PC-9 (cell line): ENCODE results near the gene TREH.
"Not testable (repeated sequence)": the region's sequence is repeated elsewhere in the genome, so short reads cannot be mapped to it uniquely, and the experiment has no call there.

ENCODE experiments used
- EZH2 ChIP-seq: fragments of 200-600 bp; sonication (generic); IDR thresholded peaks from 2 replicates; pipeline ENCODE4 v1.8.0; 2017; ENCODE audit warnings: antibody characterized with exemption, low read depth
- TF ChIP-seq, protein P1 (sequence below): fragments of 200-600 bp; sonication (generic); conservative IDR thresholded peaks from 2 replicates; pipeline ENCODE4 v1.6.1; 2017; ENCODE audit warnings: mixed run types, antibody characterized with exemption, mild to moderate bottlenecking, moderate library complexity

DNA sequence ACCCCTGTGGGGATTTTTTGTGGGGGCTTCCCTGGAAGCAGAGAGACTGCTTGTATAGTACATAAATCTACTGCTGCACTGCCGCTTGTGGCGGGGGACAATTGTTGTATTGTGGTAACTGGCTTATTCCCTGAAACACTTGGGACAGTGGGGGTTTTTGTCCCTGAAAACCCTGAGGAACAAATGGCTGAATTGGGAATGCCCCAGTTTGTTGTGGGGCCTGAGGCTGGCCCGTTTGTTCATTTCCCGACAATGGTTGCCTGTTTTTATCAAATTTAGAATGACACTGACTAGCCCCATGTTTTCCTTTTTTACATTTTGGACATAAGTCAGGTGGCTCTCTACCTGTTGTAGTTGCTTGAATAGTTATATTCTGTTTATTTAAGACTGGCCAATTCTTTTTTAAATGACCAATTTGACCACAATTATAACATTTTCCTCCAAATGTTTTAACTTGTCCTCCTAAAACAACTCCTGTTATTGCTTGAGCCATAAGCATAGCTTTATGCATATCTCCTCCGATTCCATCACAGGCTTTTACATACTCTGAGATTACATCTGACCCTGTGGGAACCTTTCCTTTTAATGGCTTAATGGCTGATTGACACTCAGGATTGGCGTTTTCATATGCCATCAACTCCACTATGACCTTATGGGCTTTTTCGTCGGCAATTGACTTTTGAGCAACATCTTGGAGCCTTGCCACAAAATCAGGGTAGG, 47.7 kb upstream of the TREH start:
- TF ChIP-seq, protein P1, sequence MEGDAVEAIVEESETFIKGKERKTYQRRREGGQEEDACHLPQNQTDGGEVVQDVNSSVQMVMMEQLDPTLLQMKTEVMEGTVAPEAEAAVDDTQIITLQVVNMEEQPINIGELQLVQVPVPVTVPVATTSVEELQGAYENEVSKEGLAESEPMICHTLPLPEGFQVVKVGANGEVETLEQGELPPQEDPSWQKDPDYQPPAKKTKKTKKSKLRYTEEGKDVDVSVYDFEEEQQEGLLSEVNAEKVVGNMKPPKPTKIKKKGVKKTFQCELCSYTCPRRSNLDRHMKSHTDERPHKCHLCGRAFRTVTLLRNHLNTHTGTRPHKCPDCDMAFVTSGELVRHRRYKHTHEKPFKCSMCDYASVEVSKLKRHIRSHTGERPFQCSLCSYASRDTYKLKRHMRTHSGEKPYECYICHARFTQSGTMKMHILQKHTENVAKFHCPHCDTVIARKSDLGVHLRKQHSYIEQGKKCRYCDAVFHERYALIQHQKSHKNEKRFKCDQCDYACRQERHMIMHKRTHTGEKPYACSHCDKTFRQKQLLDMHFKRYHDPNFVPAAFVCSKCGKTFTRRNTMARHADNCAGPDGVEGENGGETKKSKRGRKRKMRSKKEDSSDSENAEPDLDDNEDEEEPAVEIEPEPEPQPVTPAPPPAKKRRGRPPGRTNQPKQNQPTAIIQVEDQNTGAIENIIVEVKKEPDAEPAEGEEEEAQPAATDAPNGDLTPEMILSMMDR, result not testable (repeated sequence)
- not testable (repeated sequence) for TF ChIP-seq EZH2
